Adrenal gland (tissue), 5 donors: ENCODE data around the gene DYSF.

Experiments used
- CTCF ChIP-seq, 6 experiments: fragments of 450-650 bp in 4 of 6; fragments of 200-600 bp in 2 of 6; sonication (generic) in 1 of 6; IDR thresholded peaks; 1 replicate in 5 of 6; 2 replicates in 1 of 6; pipeline versions ENCODE4 v1.5.1 to v1.8.0; 2016 to 2021; ENCODE audit warnings: antibody characterized with exemption in 6 of 6, mild to moderate bottlenecking in 2 of 6, moderate library complexity in 1 of 6
- POLR2A ChIP-seq, 2 donors: fragments of 450-650 bp; IDR thresholded peaks; one replicate each; pipeline ENCODE4 v1.6.1; 2017; ENCODE audit warnings: antibody characterized with exemption in 2 of 2, mild to moderate bottlenecking in 2 of 2, moderate library complexity in 1 of 2
- donor health status: DM: no; HTN: no; CAD: no.

GRCh38 chr2:71496156-71496770, 42.9 kb downstream of the DYSF start:
- TF ChIP-seq CTCF (IDR thresholded peaks at IDR 0.05) (no peak), POLR2A (IDR thresholded peaks at IDR 0.05) (no peak)
